ENCODE measurements around the gene DIPK2B. TPM values are rescaled to one million over a fixed set of nuclear protein-coding genes. Genes with fewer than 3 reads are reported as not detected.

The DIPK2B gene
- total RNA-seq, 4 donors from 2014 or later, result 9.8 to 99.9 (median 40.8) TPM

GRCh38 chrX:45228126-45228525, 27.4 kb upstream of the DIPK2B start:
- no peak for TF ChIP-seq CTCF (IDR thresholded peaks at IDR 0.05)
- no peak for ATAC-seq (ENCODE audit: low FRiP score)

GRCh38 chrX:45208121-45208856, 7.6 kb upstream of the DIPK2B start:
- no peak for TF ChIP-seq CTCF (IDR thresholded peaks at IDR 0.05)
- ATAC-seq (ENCODE audit: low FRiP score), result no peak
- no peak for DNase-seq (ENCODE audit: low spot score)

More at GRCh38 chrX:45228126-45228525, 27.4 kb upstream of the DIPK2B start:
- DNase-seq (ENCODE audit: low spot score), result no peak

GRCh38 chrX:45202171-45202570, 1.5 kb upstream of the DIPK2B start:
- DNase-seq (ENCODE audit: low spot score) (no peak), ATAC-seq (ENCODE audit: low FRiP score) (no peak)
- no peak for TF ChIP-seq CTCF (IDR thresholded peaks at IDR 0.05)

- TF ChIP-seq CTCF (IDR thresholded peaks at IDR 0.05), result no peak
- no peak for ATAC-seq (ENCODE audit: low FRiP score)
These were observed 2.0 kb downstream of the DIPK2B start for GRCh38 chrX:45198706-45199105.

GRCh38 chrX:45198301-45198700, 2.4 kb downstream of the DIPK2B start:
- ATAC-seq (ENCODE audit: low FRiP score), result no peak
- no peak for TF ChIP-seq CTCF (IDR thresholded peaks at IDR 0.05)
- no peak for DNase-seq (ENCODE audit: low spot score)

More at GRCh38 chrX:45198706-45199105, 2.0 kb downstream of the DIPK2B start:
- no peak for DNase-seq (ENCODE audit: low spot score)

- no peak for TF ChIP-seq CTCF (IDR thresholded peaks at IDR 0.05)
- ATAC-seq (ENCODE audit: low FRiP score) (no peak), DNase-seq (ENCODE audit: low spot score) (no peak)
These were observed 4.0 kb downstream of the DIPK2B start for GRCh38 chrX:45196701-45197100.

- ATAC-seq (ENCODE audit: low FRiP score) (no peak), DNase-seq (ENCODE audit: low spot score) (no peak)
- TF ChIP-seq CTCF (IDR thresholded peaks at IDR 0.05), result no peak
These were observed 8.8 kb downstream of the DIPK2B start for GRCh38 chrX:45191820-45192409.

All from omental fat pad (tissue), 4 donors.